H1 (cell line): ENCODE measurements around the gene MGST2. TPM values are rescaled to one million over a fixed set of nuclear protein-coding genes. Genes with fewer than 3 reads are reported as not detected.

Experiments
- CTCF ChIA-PET: fragments of 300-600 bp; sonication (Branson Sonifier 250); formaldehyde crosslinking; loops from one replicate; lab custom pipeline; 2021; ENCODE audit not compliant: partially characterized antibody; lab: Charles Lee
- POLR2A ChIA-PET: fragments of 300-600 bp; sonication (Branson Sonifier 250); formaldehyde crosslinking; loops from one replicate; lab custom pipeline; 2021; ENCODE audit warnings: inconsistent platforms; ENCODE audit not compliant: partially characterized antibody; lab: Charles Lee
- DNase-seq, 2 experiments: peaks; one replicate each; pipeline versions ENCODE4 v3.0.0 to v3.0.0-alpha.2; 2010 to 2022; ENCODE audit warnings: low spot score in 2 of 2, low read depth in 1 of 2, mixed read lengths in 1 of 2
- FAIRE-seq: peaks from 2 replicates; lab custom pipeline; 2011; peaks lifted over from hg19 to GRCh38; lab: Jason Lieb, UNC
- H2AFZ ChIP-seq: 2 replicates; pipeline ENCODE4 v1.8.1; 2012; ENCODE audit warnings: low read length, inconsistent platforms
- H2AK5ac ChIP-seq: 2 replicates; pipeline ENCODE4 v1.6.1; 2013; ENCODE audit warnings: low read depth, low read length
- H2BK120ac ChIP-seq: replicated peaks from 2 replicates; pipeline ENCODE3; 2013; ENCODE audit warnings: low read depth, low read length, inconsistent platforms
- H2BK12ac ChIP-seq: 2 replicates; pipeline ENCODE4 v1.6.1; 2013; ENCODE audit warnings: low read depth, low read length
- H2BK15ac ChIP-seq: 2 replicates; pipeline ENCODE4 v1.6.1; 2013; ENCODE audit warnings: low read length
- H2BK20ac ChIP-seq: 2 replicates; pipeline ENCODE4 v1.6.1; 2013; ENCODE audit warnings: low read length
- H2BK5ac ChIP-seq: 2 replicates; pipeline ENCODE4 v1.6.1; 2013; ENCODE audit warnings: low read depth, low read length
- H3K14ac ChIP-seq: 2 replicates; pipeline ENCODE4 v1.6.1; 2013; ENCODE audit warnings: inconsistent platforms; ENCODE audit not compliant: insufficient read length
- H3K18ac ChIP-seq: 2 replicates; pipeline ENCODE4 v1.6.1; 2013; ENCODE audit warnings: low read length; ENCODE audit errors: extremely low read depth
- H3K23ac ChIP-seq: 2 replicates; pipeline ENCODE4 v1.6.1; 2013; ENCODE audit warnings: inconsistent platforms; ENCODE audit not compliant: insufficient read length
- H3K23me2 ChIP-seq: 2 replicates; pipeline ENCODE4 v1.6.1; 2013; ENCODE audit warnings: low read depth, low read length
- H3K27ac ChIP-seq: 2 replicates; pipeline ENCODE4 v1.6.1; 2011; ENCODE audit warnings: low read depth, low read length, inconsistent platforms
- H3K27me3 ChIP-seq, 4 experiments: replicated peaks in 1 of 4; 1 replicate in 1 of 4; 2 replicates in 3 of 4; pipeline versions ENCODE4 v1.6.1 to v1.8.1; 2011 to 2013; ENCODE audit warnings: low read length in 3 of 4, mild to moderate bottlenecking in 3 of 4, inconsistent platforms in 2 of 4, mixed read lengths in 2 of 4, moderate library complexity in 1 of 4; ENCODE audit not compliant: control insufficient read depth in 3 of 4, insufficient read depth in 3 of 4; ENCODE audit errors: extremely low read depth in 1 of 4
- H3K36me3 ChIP-seq, 4 experiments: 2 replicates each; pipeline versions ENCODE4 v1.6.1 to v1.8.1; 2011 to 2013; ENCODE audit warnings: mild to moderate bottlenecking in 4 of 4, low read length in 3 of 4, moderate library complexity in 2 of 4, control low read depth in 1 of 4, inconsistent platforms in 1 of 4; ENCODE audit not compliant: insufficient read depth in 4 of 4, control insufficient read depth in 2 of 4
- H3K4ac ChIP-seq: replicated peaks from 2 replicates; pipeline ENCODE3; 2013; ENCODE audit warnings: low read length, low read depth, mixed read lengths, inconsistent platforms; ENCODE audit not compliant: insufficient read length
- H3K4me1 ChIP-seq, 4 experiments: replicated peaks in 1 of 4; 1 replicate in 1 of 4; 2 replicates in 3 of 4; pipeline versions ENCODE4 v1.6.1 to v1.8.1; 2011 to 2013; ENCODE audit warnings: low read length in 3 of 4, inconsistent platforms in 2 of 4, mixed read lengths in 1 of 4; ENCODE audit not compliant: insufficient read depth in 4 of 4, control insufficient read depth in 3 of 4
- H3K4me2 ChIP-seq, 2 experiments: 2 replicates each; pipeline versions ENCODE4 v1.6.1 to v1.8.1; 2011 to 2013; ENCODE audit warnings: low read depth in 2 of 2, low read length in 2 of 2, control low read depth in 1 of 2, inconsistent platforms in 1 of 2, mild to moderate bottlenecking in 1 of 2; ENCODE audit not compliant: insufficient read depth in 1 of 2
- H3K4me3 ChIP-seq, 4 experiments: fragments of 200-600, 300-600 bp in 1 of 4; sonication (generic), shearing (Covaris generic), sonication (Bioruptor Twin) in 1 of 4; 2 replicates each; pipeline versions ENCODE4 v1.5.1 to v1.8.1; 2011 to 2016; ENCODE audit warnings: low read length in 4 of 4, low read depth in 3 of 4, control low read depth in 2 of 4, inconsistent platforms in 2 of 4, mild to moderate bottlenecking in 2 of 4, mixed read lengths in 1 of 4, moderate library complexity in 1 of 4; ENCODE audit not compliant: insufficient read depth in 2 of 4; ENCODE audit errors: extremely low read depth in 1 of 4
- H3K56ac ChIP-seq: replicated peaks from 2 replicates; pipeline ENCODE3; 2013; ENCODE audit warnings: low read depth, mild to moderate bottlenecking, mixed read lengths, low read length, inconsistent platforms; ENCODE audit not compliant: insufficient read length
- H3K79me1 ChIP-seq: 2 replicates; pipeline ENCODE4 v1.6.1; 2013; ENCODE audit warnings: low read depth, low read length, control low read depth
- H3K79me2 ChIP-seq, 2 experiments: 2 replicates each; pipeline versions ENCODE4 v1.6.1 to v1.8.1; 2012 to 2013; ENCODE audit warnings: low read length in 2 of 2, mild to moderate bottlenecking in 2 of 2, inconsistent platforms in 1 of 2; ENCODE audit not compliant: insufficient read depth in 2 of 2, control insufficient read depth in 1 of 2
- H3K9ac ChIP-seq, 4 experiments: replicated peaks in 1 of 4; 1 replicate in 1 of 4; 2 replicates in 3 of 4; pipeline versions ENCODE4 v1.6.1 to v1.8.1; 2011 to 2013; ENCODE audit warnings: low read depth in 3 of 4, low read length in 3 of 4, control low read depth in 2 of 4, mild to moderate bottlenecking in 2 of 4, moderate library complexity in 2 of 4, inconsistent platforms in 1 of 4; ENCODE audit errors: extremely low read depth in 1 of 4
- H3K9me3 ChIP-seq, 2 experiments: 2 replicates each; pipeline versions ENCODE4 v1.6.1 to v1.8.1; 2012 to 2013; ENCODE audit warnings: mild to moderate bottlenecking in 2 of 2, moderate library complexity in 2 of 2, control low read depth in 1 of 2, inconsistent platforms in 1 of 2, low read depth in 1 of 2, low read length in 1 of 2, mixed read lengths in 1 of 2; ENCODE audit not compliant: insufficient read depth in 2 of 2
- H4K20me1 ChIP-seq, 2 experiments: replicated peaks in 1 of 2; 2 replicates each; pipeline versions ENCODE3 to v1.8.1; 2011 to 2013; ENCODE audit warnings: inconsistent platforms in 2 of 2, low read length in 2 of 2, mild to moderate bottlenecking in 1 of 2; ENCODE audit not compliant: insufficient read depth in 2 of 2, control insufficient read depth in 1 of 2
- H4K5ac ChIP-seq: 2 replicates; pipeline ENCODE4 v1.6.1; 2013; ENCODE audit warnings: low read length, low read depth, mixed read lengths, inconsistent platforms; ENCODE audit not compliant: insufficient read length
- H4K8ac ChIP-seq: 2 replicates; pipeline ENCODE4 v1.8.0; 2013; ENCODE audit warnings: mild to moderate bottlenecking, moderate library complexity, low read length, inconsistent platforms; ENCODE audit not compliant: insufficient read depth; ENCODE audit errors: extremely low read depth
- H4K91ac ChIP-seq: replicated peaks from 2 replicates; pipeline ENCODE3; 2013; ENCODE audit warnings: low read length, mixed read lengths, inconsistent platforms; ENCODE audit not compliant: insufficient read length
- ATF2 ChIP-seq: IDR thresholded peaks from 2 replicates; pipeline ENCODE4 v1.6.1; 2012; ENCODE audit warnings: low read length, inconsistent platforms
- BCL11A ChIP-seq, 2 experiments: IDR thresholded peaks; one replicate each; pipeline ENCODE4 v1.6.1; 2011; ENCODE audit warnings: low read depth in 2 of 2, low read length in 2 of 2, mild to moderate bottlenecking in 2 of 2
- BRCA1 ChIP-seq: IDR thresholded peaks from 2 replicates; pipeline ENCODE4 v1.6.1; 2012; ENCODE audit warnings: low read depth, low read length, improper control_type of control experiment
- EZH2 ChIP-seq: fragments of 200-600 bp; sonication (generic); IDR thresholded peaks from 2 replicates; pipeline ENCODE4 v1.7.1; 2012; ENCODE audit warnings: low read depth, mild to moderate bottlenecking, moderate library complexity, low read length, inconsistent platforms; ENCODE audit not compliant: severe bottlenecking
- GABPA ChIP-seq: IDR thresholded peaks from 2 replicates; pipeline ENCODE4 v1.6.1; 2011; ENCODE audit warnings: mild to moderate bottlenecking, low read length, moderate library complexity, borderline replicate concordance; ENCODE audit not compliant: insufficient read depth
- GTF2F1 ChIP-seq: IDR thresholded peaks from 2 replicates; pipeline ENCODE4 v1.6.1; 2012; ENCODE audit warnings: low read depth, low read length, improper control_type of control experiment, borderline replicate concordance
- MAX ChIP-seq: IDR thresholded peaks from 2 replicates; pipeline ENCODE4 v1.6.1; 2012; ENCODE audit warnings: inconsistent platforms
- NRF1 ChIP-seq: IDR thresholded peaks from 2 replicates; pipeline ENCODE4 v1.6.1; 2011; ENCODE audit warnings: mild to moderate bottlenecking, low read depth, low read length, improper control_type of control experiment
- POLR2A ChIP-seq, 2 experiments: IDR thresholded peaks; 1 replicate in 1 of 2; 2 replicates in 1 of 2; pipeline ENCODE4 v1.6.1; 2011; ENCODE audit warnings: low read depth in 2 of 2, low read length in 2 of 2, mild to moderate bottlenecking in 2 of 2; ENCODE audit errors: control extremely low read depth in 1 of 2
- RFX5 ChIP-seq: IDR thresholded peaks from 2 replicates; pipeline ENCODE4 v1.6.1; 2011; ENCODE audit warnings: low read depth, low read length, improper control_type of control experiment, borderline replicate concordance
- RNF2 ChIP-seq: fragments of 200-900, 300-1000 bp; sonication (generic); IDR thresholded peaks from 2 replicates; pipeline ENCODE4 v1.7.1; 2016; ENCODE audit warnings: borderline replicate concordance, low read depth, mild to moderate bottlenecking, antibody characterized with exemption, low read length; ENCODE audit not compliant: poor library complexity, severe bottlenecking; ENCODE audit errors: missing control alignments
- SIRT6 ChIP-seq: IDR thresholded peaks from one replicate; pipeline ENCODE4 v1.7.1; 2012; ENCODE audit warnings: low read length, inconsistent platforms
- SP4 ChIP-seq: IDR thresholded peaks from 2 replicates; pipeline ENCODE4 v1.6.1; 2012; ENCODE audit warnings: low read length, inconsistent platforms
- WGBS, 2 experiments: shearing (Covaris generic) in 1 of 2; methylation state at CpG; one replicate each; pipeline versions ENCODE4 v1.1.6 to v1.1.7; 2013 to 2015; ENCODE audit warnings: low lambda C conversion rate in 2 of 2, mixed read lengths in 2 of 2, inconsistent platforms in 1 of 2, low coverage in 1 of 2, missing lambda C conversion rate in 1 of 2; ENCODE audit not compliant: insufficient replicate concordance in 2 of 2, insufficient coverage in 1 of 2, insufficient read length in 1 of 2; ENCODE audit errors: extremely low coverage in 1 of 2, missing lambda C conversion rate in 1 of 2; 5-methylcytosine and 5-hydroxymethylcytosine counted together
- polyA plus RNA-seq, 7 experiments: library from polyadenylated mRNA; depleted of rRNA in 3 of 7; stranded (reverse) in 5 of 7; unstranded in 2 of 7; fragments of >200 nt in 5 of 7; fragments of 200-250 nt in 2 of 7; gene quantifications; 1 replicate in 5 of 7; 2 replicates in 1 of 7; 4 replicates in 1 of 7; pipeline versions ENCODE4 v1.2.1 to v1.2.3, GENCODE V29; 2011 to 2013; ENCODE audit warnings: missing spikeins in 2 of 7, mixed read lengths in 2 of 7
- total RNA-seq: library from RNA; stranded (reverse); fragmentation: NEBNext Ultra II Directional; extraction: Animal tissue kit (Norgen Biotek cat#: 25700); gene quantifications from 2 replicates; pipeline ENCODE4 v1.2.1, GENCODE V29; 2021

MGST2 gene
- total and polyA plus RNA-seq, 2 of the 8 experiments (the other 6 are each of a cell fraction or from before 2014, with no cell fraction given): 8.0 to 13.6 TPM

GRCh38 chr4:139684351-139684750 lies 18.7 kb downstream of the MGST2 start:
- no peak for FAIRE-seq
- 85% methylated on average over 1 of the region's 1 CpG; no CpG with 5 or more reads in 1 of the 2 experiments for WGBS, 2 experiments
- CTCF ChIA-PET: interaction anchor here (1.0 to 3.5 kb wide), 3 partner anchors 15 to 32 kb away, joined by 3 to 16 read pairs (median 8); no protein-coding TSS in a partner anchor
- no peak for TF ChIP-seq RFX5
- TF ChIP-seq GABPA: no peak
- TF ChIP-seq ATF2: no peak
- no peak for TF ChIP-seq SP4
- no peak for TF ChIP-seq MAX
- TF ChIP-seq NRF1: no peak
- no peak for TF ChIP-seq RNF2
- no peak for TF ChIP-seq GTF2F1
- no peak for TF ChIP-seq BRCA1
- TF ChIP-seq SIRT6: no peak
- no peak for TF ChIP-seq POLR2A (IDR thresholded peaks at IDR 0.05; ENCODE audit: control extremely low read depth in 1 of 2, low read depth in 2 of 2, low read length in 2 of 2)
- TF ChIP-seq BCL11A (IDR thresholded peaks at IDR 0.05; ENCODE audit: low read depth in 2 of 2, low read length in 2 of 2): no peak
- no peak for TF ChIP-seq EZH2

More at GRCh38 chr4:139684351-139684750, 18.7 kb downstream of the MGST2 start:
- POLR2A ChIA-PET: no interaction called here
- Histone ChIP-seq H3K4me1 (no peaks in the 10 kb centered on the region), H4K91ac (no peak overlapping the region), H3K56ac (no peak overlapping the region), H3K4ac (no peak overlapping the region), H4K8ac (no peak overlapping the region), H2BK12ac (no peak overlapping the region), H3K79me1 (no peaks in the 10 kb centered on the region), H3K23ac (no peak overlapping the region), H3K27ac (no peak overlapping the region), H3K27me3 (no peaks in the 10 kb centered on the region), H3K14ac (no peak overlapping the region), H3K79me2 (no peaks in the 10 kb centered on the region), H3K18ac (no peak overlapping the region), H3K4me2 (no peak overlapping the region), H3K9ac (no peak overlapping the region), H2AFZ (no peak overlapping the region), H4K20me1 (no peaks in the 10 kb centered on the region), H3K4me3 (no peak overlapping the region), H2BK120ac (no peak overlapping the region), H2BK5ac (no peak overlapping the region), H4K5ac (no peak overlapping the region), H2BK15ac (no peak overlapping the region), H3K36me3 (no peaks in the 10 kb centered on the region), H2AK5ac (no peak overlapping the region), H3K9me3 (no peaks in the 10 kb centered on the region), H2BK20ac (no peak overlapping the region), H3K23me2 (no peaks in the 10 kb centered on the region)
- no peak for DNase-seq
